C4-2B (cell line): ENCODE data around the gene MAOA.
"Not testable (repeated sequence)": the region's sequence is repeated elsewhere in the genome, so short reads cannot be mapped to it uniquely, and the experiment has no call there.

Source experiments
- ZFX ChIP-seq: fragments of 450-650 bp; IDR thresholded peaks from 2 replicates; pipeline ENCODE4 v1.6.1; 2017
- TF ChIP-seq, protein P1 (sequence below): fragments of 450-650 bp; conservative IDR thresholded peaks from 2 replicates; pipeline ENCODE4 v1.5.1; 2017; ENCODE audit warnings: mild to moderate bottlenecking

DNA sequence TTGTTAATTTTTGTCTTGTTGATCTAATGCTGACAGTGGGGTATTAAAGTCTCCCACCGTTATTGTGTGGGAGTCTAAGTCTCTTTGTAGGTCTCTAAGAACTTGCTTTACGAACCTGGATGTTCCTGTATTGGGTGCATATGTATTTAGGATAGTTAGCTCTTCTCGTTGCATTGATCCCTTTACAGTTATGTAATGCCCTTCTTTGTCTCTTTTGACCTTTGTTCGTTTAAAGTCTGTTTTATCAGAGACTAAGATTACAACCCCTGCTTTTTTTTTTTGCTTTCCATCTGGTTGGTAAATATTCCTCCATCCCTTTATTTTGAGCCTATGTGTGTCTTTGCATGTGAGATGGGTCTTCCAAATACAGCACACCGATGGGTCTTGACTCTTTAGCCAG lies 69.1 kb downstream of the MAOA start:
- TF ChIP-seq, protein P1, sequence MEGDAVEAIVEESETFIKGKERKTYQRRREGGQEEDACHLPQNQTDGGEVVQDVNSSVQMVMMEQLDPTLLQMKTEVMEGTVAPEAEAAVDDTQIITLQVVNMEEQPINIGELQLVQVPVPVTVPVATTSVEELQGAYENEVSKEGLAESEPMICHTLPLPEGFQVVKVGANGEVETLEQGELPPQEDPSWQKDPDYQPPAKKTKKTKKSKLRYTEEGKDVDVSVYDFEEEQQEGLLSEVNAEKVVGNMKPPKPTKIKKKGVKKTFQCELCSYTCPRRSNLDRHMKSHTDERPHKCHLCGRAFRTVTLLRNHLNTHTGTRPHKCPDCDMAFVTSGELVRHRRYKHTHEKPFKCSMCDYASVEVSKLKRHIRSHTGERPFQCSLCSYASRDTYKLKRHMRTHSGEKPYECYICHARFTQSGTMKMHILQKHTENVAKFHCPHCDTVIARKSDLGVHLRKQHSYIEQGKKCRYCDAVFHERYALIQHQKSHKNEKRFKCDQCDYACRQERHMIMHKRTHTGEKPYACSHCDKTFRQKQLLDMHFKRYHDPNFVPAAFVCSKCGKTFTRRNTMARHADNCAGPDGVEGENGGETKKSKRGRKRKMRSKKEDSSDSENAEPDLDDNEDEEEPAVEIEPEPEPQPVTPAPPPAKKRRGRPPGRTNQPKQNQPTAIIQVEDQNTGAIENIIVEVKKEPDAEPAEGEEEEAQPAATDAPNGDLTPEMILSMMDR = not testable (repeated sequence)
- not testable (repeated sequence) for TF ChIP-seq ZFX
